Neural progenitor cell (in vitro differentiated cells): Measurements from ENCODE around the gene SNX32. TPM values are rescaled to one million over a fixed set of nuclear protein-coding genes. Genes with fewer than 3 reads are reported as not detected.
"Not testable (repeated sequence)": the region's sequence is repeated elsewhere in the genome, so short reads cannot be mapped to it uniquely, and the experiment has no call there.

Source experiments
- DNase-seq: peaks from one replicate; pipeline ENCODE4 v3.0.0-alpha.2; 2016; ENCODE audit warnings: low spot score
- H2AFZ ChIP-seq: fragments of 200-600 bp; sonication (generic); replicated peaks from 2 replicates; pipeline ENCODE4 v1.6.1; 2016; ENCODE audit warnings: antibody characterized with exemption
- H3F3A ChIP-seq: fragments of 200-600 bp; sonication (generic); 2 replicates; pipeline ENCODE4 v1.6.1; 2016; ENCODE audit warnings: antibody characterized with exemption, low read depth
- H3K27ac ChIP-seq: fragments of 200-600 bp; sonication (generic); 2 replicates; pipeline ENCODE4 v1.5.1; 2016; ENCODE audit warnings: mild to moderate bottlenecking
- H3K27me3 ChIP-seq: fragments of 200-600 bp; sonication (generic); 2 replicates; pipeline ENCODE4 v1.6.1; 2016; ENCODE audit warnings: mild to moderate bottlenecking, moderate library complexity
- H3K36me3 ChIP-seq: fragments of 200-600 bp; sonication (generic); 2 replicates; pipeline ENCODE4 v1.5.1; 2016
- H3K4me1 ChIP-seq: fragments of 200-600 bp; sonication (generic); 2 replicates; pipeline ENCODE4 v1.6.1; 2016; ENCODE audit warnings: mixed run types
- H3K4me2 ChIP-seq: fragments of 200-600 bp; sonication (generic); 2 replicates; pipeline ENCODE4 v1.6.1; 2016
- H3K4me3 ChIP-seq: fragments of 200-600 bp; sonication (generic); 2 replicates; pipeline ENCODE4 v1.5.1; 2016
- H3K79me2 ChIP-seq: fragments of 200-600 bp; sonication (generic); 2 replicates; pipeline ENCODE4 v1.6.1; 2016; ENCODE audit warnings: low read depth
- H3K9ac ChIP-seq: fragments of 200-600 bp; sonication (generic); 2 replicates; pipeline ENCODE4 v1.6.1; 2016
- H3K9me3 ChIP-seq: fragments of 200-600 bp; sonication (generic); 2 replicates; pipeline ENCODE4 v1.5.1; 2016; ENCODE audit warnings: low read depth
- H4K20me1 ChIP-seq: fragments of 200-600 bp; sonication (generic); 2 replicates; pipeline ENCODE4 v1.6.1; 2016; ENCODE audit warnings: low read depth
- H3K27ac Mint-ChIP-seq: 3 replicates; pipeline ENCODE4 v1.8.0; 2021; ENCODE audit warnings: mixed read lengths
- H3K27me3 Mint-ChIP-seq: 2 replicates; pipeline ENCODE4 v1.8.0; 2022; ENCODE audit warnings: low read depth, mild to moderate bottlenecking, inconsistent platforms, moderate library complexity, mixed read lengths; ENCODE audit not compliant: insufficient read depth
- H3K36me3 Mint-ChIP-seq: 3 replicates; pipeline ENCODE4 v1.8.0; 2021; ENCODE audit warnings: mixed read lengths
- H3K4me1 Mint-ChIP-seq: 3 replicates; pipeline ENCODE4 v1.8.0; 2021; ENCODE audit warnings: mixed read lengths
- H3K4me3 Mint-ChIP-seq: 3 replicates; pipeline ENCODE4 v1.8.0; 2021; ENCODE audit warnings: mild to moderate bottlenecking, moderate library complexity, mixed read lengths
- H3K9me3 Mint-ChIP-seq: 3 replicates; pipeline ENCODE4 v1.8.0; 2020; ENCODE audit warnings: mixed read lengths
- EZH2 ChIP-seq: fragments of 200-600 bp; sonication (generic); IDR thresholded peaks from 2 replicates; pipeline ENCODE4 v1.6.1; 2017; ENCODE audit warnings: antibody characterized with exemption, mild to moderate bottlenecking, moderate library complexity
- EZH2phosphoT487 ChIP-seq: fragments of 200-600 bp; sonication (generic); IDR thresholded peaks from 2 replicates; pipeline ENCODE4 v1.6.1; 2017; ENCODE audit warnings: antibody characterized with exemption
- total RNA-seq: library from RNA; depleted of rRNA; stranded (reverse); fragments of >200 nt; gene quantifications from 2 replicates; pipeline ENCODE4 v1.2.3, GENCODE V29; 2015; ENCODE audit warnings: low replicate concordance
- TF ChIP-seq, protein P1 (sequence below): fragments of 200-600 bp; sonication (generic); IDR thresholded peaks from 2 replicates; pipeline ENCODE4 v1.5.1; 2017; ENCODE audit warnings: antibody characterized with exemption, mild to moderate bottlenecking

SNX32 gene
- total RNA-seq, 1 donor from 2014 or later: 1.4 TPM

DNA sequence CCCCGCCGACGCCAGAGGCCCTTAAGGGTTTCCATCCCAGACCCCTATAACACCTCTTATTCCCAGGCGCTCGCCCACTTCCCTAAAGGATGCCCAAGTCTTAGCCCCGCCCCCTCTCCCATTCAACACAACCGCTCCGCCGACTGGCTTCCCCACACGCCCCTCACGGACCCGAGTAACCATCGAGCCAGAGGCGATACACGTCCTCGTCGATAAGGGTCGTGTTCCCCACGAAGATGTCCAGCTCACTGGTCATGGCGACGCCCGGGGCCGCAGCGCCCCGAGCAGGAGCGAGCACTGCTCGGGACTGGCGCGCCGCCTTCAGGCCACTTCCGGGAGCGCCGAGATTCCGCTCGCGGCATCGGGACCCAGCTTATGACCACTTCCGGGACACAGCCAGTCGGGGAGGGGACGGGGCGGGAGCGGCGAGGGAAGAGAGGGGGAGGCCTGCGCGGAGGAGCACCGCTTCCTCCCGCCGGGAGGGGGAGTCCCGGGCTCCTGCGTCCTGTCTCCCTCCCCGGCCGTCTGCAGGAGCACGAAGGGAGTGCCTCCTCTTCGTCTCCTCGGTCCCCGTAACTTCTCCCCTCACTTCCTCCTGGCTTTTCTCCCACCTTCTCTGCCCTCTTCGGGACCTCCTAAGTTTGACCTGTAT is 54.5 kb downstream of the SNX32 start, which contains the start of gene FIBP:
FIBP (minus strand) TSS at position 309 of the 652 bp plus-strand sequence; CDS start at position 256, 53 bp downstream.
- peak; percentile 98 for DNase-seq
- Mint-ChIP-seq H3K36me3 (peaks cover 21% of the 10 kb centered on the region), H3K4me1 (peaks cover 52% of the 10 kb centered on the region), H3K9me3 (no peaks in the 10 kb centered on the region), H3K27me3 (peaks cover 8% of the 10 kb centered on the region), H3K4me3 (peak within 1 kb of the TSS; percentile 98), H3K27ac (peak within 1 kb of the TSS; percentile 91)
- Histone ChIP-seq H3K9ac (peak within 1 kb of the TSS; percentile 58), H3K27me3 (peaks cover 18% of the 10 kb centered on the region), H3K36me3 (peaks cover 4% of the 10 kb centered on the region), H3K4me2 (peak within 1 kb of the TSS; percentile 98), H4K20me1 (peaks cover 28% of the 10 kb centered on the region), H3K4me1 (peaks cover 21% of the 10 kb centered on the region), H3K4me3 (peak within 1 kb of the TSS; percentile 66), H3K79me2 (peaks cover 31% of the 10 kb centered on the region), H3F3A (peaks cover 53% of the 10 kb centered on the region), H3K27ac (peak within 1 kb of the TSS; percentile 82), H2AFZ (peak within 1 kb of the TSS; percentile 87), H3K9me3 (no peaks in the 10 kb centered on the region)
- TF ChIP-seq, protein P1, sequence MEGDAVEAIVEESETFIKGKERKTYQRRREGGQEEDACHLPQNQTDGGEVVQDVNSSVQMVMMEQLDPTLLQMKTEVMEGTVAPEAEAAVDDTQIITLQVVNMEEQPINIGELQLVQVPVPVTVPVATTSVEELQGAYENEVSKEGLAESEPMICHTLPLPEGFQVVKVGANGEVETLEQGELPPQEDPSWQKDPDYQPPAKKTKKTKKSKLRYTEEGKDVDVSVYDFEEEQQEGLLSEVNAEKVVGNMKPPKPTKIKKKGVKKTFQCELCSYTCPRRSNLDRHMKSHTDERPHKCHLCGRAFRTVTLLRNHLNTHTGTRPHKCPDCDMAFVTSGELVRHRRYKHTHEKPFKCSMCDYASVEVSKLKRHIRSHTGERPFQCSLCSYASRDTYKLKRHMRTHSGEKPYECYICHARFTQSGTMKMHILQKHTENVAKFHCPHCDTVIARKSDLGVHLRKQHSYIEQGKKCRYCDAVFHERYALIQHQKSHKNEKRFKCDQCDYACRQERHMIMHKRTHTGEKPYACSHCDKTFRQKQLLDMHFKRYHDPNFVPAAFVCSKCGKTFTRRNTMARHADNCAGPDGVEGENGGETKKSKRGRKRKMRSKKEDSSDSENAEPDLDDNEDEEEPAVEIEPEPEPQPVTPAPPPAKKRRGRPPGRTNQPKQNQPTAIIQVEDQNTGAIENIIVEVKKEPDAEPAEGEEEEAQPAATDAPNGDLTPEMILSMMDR: peak; percentile 78
- no peak for TF ChIP-seq EZH2

DNA sequence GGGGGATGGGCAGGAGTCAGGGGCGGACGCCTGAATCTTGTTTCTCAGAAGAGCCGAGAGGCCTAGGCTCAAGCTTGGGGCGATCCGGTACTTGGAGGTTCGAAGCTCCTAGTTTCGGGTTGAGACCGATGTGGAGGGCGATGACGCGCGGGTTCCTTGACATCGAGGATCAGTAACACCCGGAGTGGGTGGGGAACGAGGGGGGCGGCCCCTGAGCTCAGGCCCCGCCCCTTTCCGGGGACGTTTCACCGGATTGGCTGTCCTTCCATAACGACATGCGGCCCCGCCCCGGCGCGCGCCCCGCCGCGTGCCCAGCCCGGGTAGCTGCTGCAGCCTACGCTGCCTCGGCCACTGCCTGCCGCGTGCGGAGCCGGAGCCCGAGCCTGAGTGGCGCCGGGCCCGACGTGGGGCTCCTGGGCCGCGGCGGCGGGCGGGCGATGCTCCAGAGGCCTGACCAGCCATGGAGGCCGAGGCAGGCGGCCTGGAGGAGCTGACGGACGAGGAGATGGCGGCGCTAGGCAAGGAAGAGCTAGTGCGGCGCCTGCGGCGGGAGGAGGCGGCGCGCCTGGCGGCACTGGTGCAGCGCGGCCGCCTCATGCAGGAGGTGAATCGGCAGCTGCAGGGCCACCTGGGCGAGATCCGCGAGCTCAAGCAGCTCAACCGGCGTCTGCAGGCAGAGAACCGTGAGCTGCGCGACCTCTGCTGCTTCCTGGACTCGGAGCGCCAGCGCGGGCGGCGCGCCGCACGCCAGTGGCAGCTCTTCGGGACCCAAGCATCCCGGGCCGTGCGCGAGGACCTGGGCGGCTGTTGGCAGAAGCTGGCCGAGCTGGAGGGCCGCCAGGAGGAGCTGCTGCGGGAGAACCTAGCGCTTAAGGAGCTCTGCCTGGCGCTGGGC is 56.8 kb downstream of the SNX32 start, which contains the start of gene CCDC85B:
CCDC85B (plus strand) TSS at position 350 of the 895 bp plus-strand sequence; CDS start at position 461, 111 bp downstream.
- Mint-ChIP-seq H3K9me3 (no peaks in the 10 kb centered on the region), H3K27me3 (peaks cover 8% of the 10 kb centered on the region), H3K36me3 (peaks cover 8% of the 10 kb centered on the region), H3K4me1 (peaks cover 51% of the 10 kb centered on the region), H3K4me3 (peak within 1 kb of the TSS; percentile 98), H3K27ac (peak within 1 kb of the TSS; percentile 91)
- Histone ChIP-seq H3K9me3 (no peaks in the 10 kb centered on the region), H3K36me3 (no peaks in the 10 kb centered on the region), H3K4me3 (peak within 1 kb of the TSS; percentile 66), H3K9ac (no peak within 1 kb of the TSS), H3K27me3 (peaks cover 18% of the 10 kb centered on the region), H4K20me1 (peaks cover 14% of the 10 kb centered on the region), H3K27ac (no peak within 1 kb of the TSS), H3K4me2 (peak within 1 kb of the TSS; percentile 91), H3F3A (peaks cover 48% of the 10 kb centered on the region), H3K79me2 (peaks cover 31% of the 10 kb centered on the region), H3K4me1 (peaks cover 24% of the 10 kb centered on the region), H2AFZ (peak within 1 kb of the TSS; percentile 20)
- TF ChIP-seq EZH2: peak; percentile 54
- TF ChIP-seq EZH2phosphoT487: peak; percentile 31
- TF ChIP-seq, protein P1: peak; percentile 40
- peak; percentile 96 for DNase-seq

DNA sequence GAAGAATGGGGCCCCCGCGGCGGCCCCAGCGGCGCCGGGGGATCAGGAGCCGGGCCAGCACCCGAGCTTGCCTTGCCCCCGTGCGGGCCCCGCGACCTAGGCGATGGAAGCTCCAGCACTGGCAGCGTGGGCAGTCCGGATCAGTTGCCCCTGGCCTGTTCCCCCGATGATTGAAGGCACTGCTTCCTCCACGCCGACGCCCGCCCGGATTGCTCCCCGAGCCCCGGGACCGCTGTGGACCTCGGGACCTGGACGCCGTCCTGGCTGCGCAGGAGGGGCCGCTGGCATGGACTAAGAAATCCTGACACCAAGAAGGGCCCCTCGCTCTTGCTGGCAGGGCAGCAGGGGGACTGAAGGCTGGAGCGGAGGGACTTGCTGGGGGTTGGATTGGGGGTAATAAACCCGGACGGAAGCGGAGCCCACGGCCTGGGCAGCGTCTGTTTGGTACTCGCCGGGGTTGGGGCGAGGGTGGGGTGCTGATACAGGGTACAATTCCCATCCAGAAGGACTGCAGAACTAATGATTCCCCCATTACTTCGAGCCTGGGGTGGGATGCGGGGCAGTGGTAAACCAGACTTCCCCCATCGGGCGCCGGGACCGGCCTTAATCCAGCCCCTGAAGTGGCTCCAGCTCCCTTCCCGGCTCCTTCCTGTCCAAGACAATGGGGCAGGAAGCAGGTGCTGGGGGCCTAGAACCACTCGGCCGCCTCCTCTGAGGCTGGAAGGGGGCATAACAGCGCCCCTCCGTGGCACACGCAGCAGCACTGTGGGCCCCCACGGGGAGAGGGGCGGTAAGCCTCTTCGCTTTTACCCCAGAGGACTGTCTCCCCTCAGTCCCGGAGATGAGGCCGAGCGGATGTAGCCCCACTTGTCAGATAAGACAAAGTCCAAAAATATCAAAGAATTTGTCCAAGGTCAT is 57.7 kb downstream of the SNX32 start:
- H3K9me3 Mint-ChIP-seq: no peaks in the 10 kb centered on the region
- peak overlapping the region; percentile 86 for H3K4me3 Mint-ChIP-seq
- Histone ChIP-seq H3K79me2 (peaks cover 27% of the 10 kb centered on the region), H2AFZ (peak overlapping the region; percentile 15), H3K9ac (no peak overlapping the region), H3K36me3 (no peaks in the 10 kb centered on the region), H3F3A (peaks cover 45% of the 10 kb centered on the region), H3K27me3 (peaks cover 24% of the 10 kb centered on the region), H3K4me2 (peak overlapping the region; percentile 91), H3K4me3 (peak overlapping the region; percentile 66), H3K4me1 (peaks cover 24% of the 10 kb centered on the region), H3K27ac (no peak overlapping the region), H4K20me1 (peaks cover 14% of the 10 kb centered on the region), H3K9me3 (no peaks in the 10 kb centered on the region)
- peak; percentile 79 for DNase-seq
- H3K27me3 Mint-ChIP-seq: peaks cover 10% of the 10 kb centered on the region
- H3K27ac Mint-ChIP-seq: no peak overlapping the region
- peaks cover 5% of the 10 kb centered on the region for H3K36me3 Mint-ChIP-seq
- TF ChIP-seq, protein P1: peak; percentile 52
- TF ChIP-seq EZH2phosphoT487 (no peak), EZH2 (no peak)
- peaks cover 50% of the 10 kb centered on the region for H3K4me1 Mint-ChIP-seq

DNA sequence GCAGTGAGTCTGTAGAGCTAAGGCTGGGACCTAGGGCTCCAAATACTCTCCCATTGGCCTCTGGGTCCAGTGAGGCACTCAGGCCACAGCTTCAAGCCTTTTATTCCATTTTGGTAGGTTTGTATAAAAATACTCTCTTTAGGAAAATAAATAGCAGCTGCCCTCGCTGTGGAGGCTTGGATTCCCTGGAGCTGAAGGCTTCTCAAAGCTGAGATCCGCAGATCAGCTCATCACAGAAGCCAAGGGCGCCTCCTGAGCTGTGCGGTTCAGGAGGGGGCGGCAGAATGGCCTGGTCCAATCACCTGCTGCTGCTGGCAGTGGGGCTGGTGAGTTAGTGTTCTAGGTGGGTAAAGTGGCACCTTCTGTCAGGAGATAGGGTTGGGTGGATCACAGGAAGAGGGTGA is 58.4 kb downstream of the SNX32 start:
- not testable (repeated sequence) for H3K36me3 ChIP-seq, H3K36me3 Mint-ChIP-seq, H3K9ac ChIP-seq, H2AFZ ChIP-seq, H3K27ac Mint-ChIP-seq, H3K9me3 Mint-ChIP-seq, H3K9me3 ChIP-seq, DNase-seq, H3K27ac ChIP-seq
- Histone ChIP-seq H3K4me2 (peak overlapping the region; percentile 91), H3F3A (peaks cover 44% of the 10 kb centered on the region), H3K27me3 (peaks cover 29% of the 10 kb centered on the region), H3K4me1 (peaks cover 23% of the 10 kb centered on the region), H3K79me2 (peaks cover 21% of the 10 kb centered on the region), H3K4me3 (peak overlapping the region; percentile 66), H4K20me1 (peaks cover 14% of the 10 kb centered on the region)
- Mint-ChIP-seq H3K27me3 (peaks cover 12% of the 10 kb centered on the region), H3K4me1 (peaks cover 44% of the 10 kb centered on the region), H3K4me3 (peak overlapping the region; percentile 86)
